Measurements from ENCODE around the gene EIF5AL1. TPM values are rescaled to one million over a fixed set of nuclear protein-coding genes. Genes with fewer than 3 reads are reported as not detected.

Gene EIF5AL1
- total RNA-seq, 1 donor from 2014 or later, result 0.34 TPM

- intact Hi-C loops (cut with micrococcal nuclease), result no loop called here
- DNase-seq (ENCODE audit: low spot score), result no peak
- Mint-ChIP-seq H3K4me1 (ENCODE audit: low read depth) (peaks cover 10% of the 10 kb centered on the region), H3K4me3 (no peak overlapping the region), H3K9me3 (no peaks in the 10 kb centered on the region), H3K27ac (no peak overlapping the region), H3K27me3 (ENCODE audit: insufficient read depth) (peaks cover 18% of the 10 kb centered on the region), H3K36me3 (ENCODE audit: low read depth) (no peaks in the 10 kb centered on the region)
These were observed 48.9 kb downstream of the EIF5AL1 start for GRCh38 chr10:79561257-79561656.

GRCh38 chr10:79562135-79562756 is 49.9 kb downstream of the EIF5AL1 start:
- H3K9me3 Mint-ChIP-seq, result no peaks in the 10 kb centered on the region
- H3K36me3 Mint-ChIP-seq (ENCODE audit: low read depth), result no peaks in the 10 kb centered on the region
- intact Hi-C loops (cut with micrococcal nuclease), result loop anchor here (1.0 kb wide), 3 partner anchors 46 to 485 kb away; no protein-coding TSS in a partner anchor
- H3K27me3 Mint-ChIP-seq (ENCODE audit: insufficient read depth), result peaks cover 24% of the 10 kb centered on the region
- H3K27ac Mint-ChIP-seq, result no peak overlapping the region
- H3K4me1 Mint-ChIP-seq (ENCODE audit: low read depth), result peaks cover 10% of the 10 kb centered on the region
- peak; percentile 57 for DNase-seq (ENCODE audit: low spot score)
- no peak overlapping the region for H3K4me3 Mint-ChIP-seq

GRCh38 chr10:79563426-79563825 is 51.1 kb downstream of the EIF5AL1 start:
- intact Hi-C loops (cut with micrococcal nuclease), result no loop called here
- H3K27me3 Mint-ChIP-seq (ENCODE audit: insufficient read depth), result peaks cover 32% of the 10 kb centered on the region
- H3K9me3 Mint-ChIP-seq, result no peaks in the 10 kb centered on the region

More at GRCh38 chr10:79563426-79563825, 51.1 kb downstream of the EIF5AL1 start:
- H3K36me3 Mint-ChIP-seq (ENCODE audit: low read depth), result no peaks in the 10 kb centered on the region
- no peak for DNase-seq (ENCODE audit: low spot score)
- H3K4me1 Mint-ChIP-seq (ENCODE audit: low read depth), result peaks cover 10% of the 10 kb centered on the region
- H3K27ac Mint-ChIP-seq, result no peak overlapping the region
- H3K4me3 Mint-ChIP-seq, result no peak overlapping the region

Other genes starting within 250 kb of the EIF5AL1 start
- 155 and 157 TPM in 2 replicates for gene PPIF, start 165.1 kb upstream of the EIF5AL1 start, total RNA-seq
- 0.52 and 0.59 TPM in 2 replicates for gene ZCCHC24, start 66.9 kb upstream of the EIF5AL1 start, total RNA-seq
- not detected in 2 replicates for gene SFTPA2, start 47.9 kb downstream of the EIF5AL1 start, total RNA-seq
- not detected in 2 replicates for gene SFTPA1, start 98.4 kb downstream of the EIF5AL1 start, total RNA-seq
- 0.54 and 1.5 TPM in 2 replicates for gene NUTM2B, start 190.7 kb downstream of the EIF5AL1 start, total RNA-seq